Ascending aorta (tissue), 2 donors: ENCODE data around the gene NKX2-2. TPM values are rescaled to one million over a fixed set of nuclear protein-coding genes. Genes with fewer than 3 reads are reported as not detected.
A peak's percentile ranks its signal among the peaks of the same experiment; 100 is the strongest.

ENCODE experiments used
- DNase-seq, 2 donors: peaks; one replicate each; pipeline ENCODE4 v3.0.0-alpha.2; 2019; ENCODE audit warnings: low spot score in 2 of 2
- H3K27ac ChIP-seq, 2 donors: fragments of 200-600 bp; sonication (generic); one replicate each; pipeline ENCODE4 v1.5.1; 2016 to 2017; ENCODE audit warnings: mild to moderate bottlenecking in 1 of 2
- H3K27me3 ChIP-seq: fragments of 200-600 bp; sonication (generic); one replicate; pipeline ENCODE4 v1.5.1; 2017
- H3K36me3 ChIP-seq, 2 donors: fragments of 200-600 bp; sonication (generic); one replicate each; pipeline ENCODE4 v1.5.1; 2016
- H3K4me1 ChIP-seq, 2 donors: fragments of 200-600 bp; sonication (generic); one replicate each; pipeline ENCODE4 v1.5.1; 2016 to 2017; ENCODE audit warnings: mild to moderate bottlenecking in 1 of 2
- H3K4me3 ChIP-seq, 2 donors: fragments of 200-600 bp; sonication (generic); one replicate each; pipeline ENCODE4 v1.5.1; 2016 to 2017; ENCODE audit warnings: mild to moderate bottlenecking in 1 of 2
- H3K9me3 ChIP-seq, 2 donors: fragments of 200-600 bp; sonication (generic); one replicate each; pipeline ENCODE4 v1.5.1; 2016
- CTCF ChIP-seq, 3 experiments: fragments of 200-600 bp in 2 of 3; fragments of 450-650 bp in 1 of 3; sonication (generic) in 2 of 3; IDR thresholded peaks; one replicate each; pipeline ENCODE4 v1.5.1; 2016 to 2019; ENCODE audit warnings: antibody characterized with exemption in 3 of 3, mild to moderate bottlenecking in 1 of 3, moderate library complexity in 1 of 3
- intact Hi-C: fragments of 100-400 bp; cut with DNase I; formaldehyde crosslinking; loops from one replicate; pipeline ENCODE4 v1.15.1; 2023
- total RNA-seq: library from RNA; depleted of rRNA; stranded (reverse); fragments of >200 nt; gene quantifications from one replicate; pipeline ENCODE4 v1.1.0, GENCODE V29; 2016

NKX2-2 gene
- total RNA-seq, 1 donor from 2014 or later, result not detected

GRCh38 chr20:21516861-21517565, 3.1 kb upstream of the NKX2-2 start:
- TF ChIP-seq CTCF (IDR thresholded peaks at IDR 0.05), result no peak
- no peak for DNase-seq
- H3K9me3 ChIP-seq, result no peaks in the 10 kb centered on the region
- no peak overlapping the region for H3K4me3 ChIP-seq
- peaks cover 9 to 33% of the 10 kb centered on the region in 2 donors for H3K4me1 ChIP-seq
- intact Hi-C loops, result no loop called here
- H3K36me3 ChIP-seq, result no peaks in the 10 kb centered on the region
- peaks cover 32% of the 10 kb centered on the region for H3K27me3 ChIP-seq
- H3K27ac ChIP-seq, result no peak overlapping the region

GRCh38 chr20:21516180-21516567, 2.3 kb upstream of the NKX2-2 start:
- no peaks in the 10 kb centered on the region for H3K36me3 ChIP-seq
- no peak overlapping the region for H3K27ac ChIP-seq
- no peaks in the 10 kb centered on the region for H3K9me3 ChIP-seq
- peak overlapping the region in 1 of 2 donors; percentile 8 for H3K4me3 ChIP-seq
- intact Hi-C loops, result no loop called here
- no peak for DNase-seq
- no peak for TF ChIP-seq CTCF (IDR thresholded peaks at IDR 0.05)
- peaks cover 12 to 32% of the 10 kb centered on the region in 2 donors for H3K4me1 ChIP-seq
- H3K27me3 ChIP-seq, result peaks cover 26% of the 10 kb centered on the region

- Histone ChIP-seq H3K4me3 (peak overlapping the region; percentile 8 to 12), H3K27ac (no peak overlapping the region), H3K4me1 (peaks cover 12 to 34% of the 10 kb centered on the region in 2 donors), H3K27me3 (peaks cover 26% of the 10 kb centered on the region), H3K9me3 (no peaks in the 10 kb centered on the region), H3K36me3 (no peaks in the 10 kb centered on the region)
- DNase-seq, result no peak
- intact Hi-C loops, result no loop called here
- TF ChIP-seq CTCF (IDR thresholded peaks at IDR 0.05), result no peak
Observed at GRCh38 chr20:21515300-21516179, 1.7 kb upstream of the NKX2-2 start.

GRCh38 chr20:21514553-21515251, 838 bp upstream of the NKX2-2 start:
- no peak for TF ChIP-seq CTCF (IDR thresholded peaks at IDR 0.05)
- H3K27me3 ChIP-seq, result peaks cover 26% of the 10 kb centered on the region
- H3K27ac ChIP-seq, result no peak overlapping the region
- peaks cover 12 to 41% of the 10 kb centered on the region in 2 donors for H3K4me1 ChIP-seq
- no peaks in the 10 kb centered on the region for H3K9me3 ChIP-seq
- peak overlapping the region; percentile 42 to 50 for H3K4me3 ChIP-seq
- intact Hi-C loops, result no loop called here
- no peaks in the 10 kb centered on the region for H3K36me3 ChIP-seq
- no peak for DNase-seq

- intact Hi-C loops, result no loop called here
- no peak overlapping the region for H3K27ac ChIP-seq
- TF ChIP-seq CTCF (IDR thresholded peaks at IDR 0.05), result no peak
- no peak for DNase-seq
- H3K36me3 ChIP-seq, result no peaks in the 10 kb centered on the region
- peaks cover 12 to 41% of the 10 kb centered on the region in 2 donors for H3K4me1 ChIP-seq
- H3K4me3 ChIP-seq, result peak overlapping the region; percentile 42 to 50
- H3K9me3 ChIP-seq, result no peaks in the 10 kb centered on the region
- peaks cover 26% of the 10 kb centered on the region for H3K27me3 ChIP-seq
Observed at GRCh38 chr20:21513181-21513663, 642 bp downstream of the NKX2-2 start.
